ENCODE results near the gene FARS2. TPM values are rescaled to one million over a fixed set of nuclear protein-coding genes. Genes with fewer than 3 reads are reported as not detected.

Gene FARS2
- total and polyA plus RNA-seq, 4 donors, result 6.3 to 14.2 (median 10.5) TPM

DNA sequence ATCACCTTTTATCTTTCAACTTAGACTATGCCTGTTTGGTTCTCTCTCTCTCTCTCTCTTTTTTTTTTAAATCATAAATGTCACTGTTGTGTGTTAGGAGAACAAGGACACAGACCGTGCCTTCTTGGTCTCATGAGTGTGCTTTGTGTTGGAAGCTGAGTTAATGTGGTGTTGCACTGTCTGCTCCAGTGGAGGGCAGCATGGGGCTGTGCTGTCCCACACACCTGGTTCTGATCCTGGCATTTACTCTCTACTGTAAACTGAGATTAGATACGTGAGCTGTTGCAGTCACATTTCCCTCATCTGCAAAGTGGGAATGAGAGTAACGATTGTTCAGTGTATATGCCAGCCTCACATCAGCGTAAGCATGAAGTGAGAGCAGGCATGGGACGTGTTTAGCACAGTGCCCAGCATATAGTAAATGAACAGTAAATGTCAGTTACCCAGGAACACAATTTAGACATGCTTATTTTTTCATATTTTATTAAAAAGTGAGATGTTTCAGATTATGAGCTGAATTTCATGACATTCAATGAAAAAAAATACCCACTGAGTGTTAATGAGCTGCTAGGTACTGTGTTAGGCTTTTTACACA, 161.1 kb downstream of the FARS2 start:
- DNase-seq (no peak), ATAC-seq (ENCODE audit: low FRiP score) (no peak)
- intact Hi-C loops (cut with DNase I), result no loop called here
- Histone ChIP-seq H3K27ac (ENCODE audit: low read depth in 1 of 2, low read length in 2 of 2) (no peak overlapping the region), H3K27me3 (ENCODE audit: control insufficient read depth in 1 of 2, insufficient read depth in 2 of 2, low read length in 1 of 2) (no peaks in the 10 kb centered on the region), H3K4me1 (ENCODE audit: control insufficient read depth in 1 of 2, insufficient read depth in 2 of 2, low read length in 2 of 2) (no peaks in the 10 kb centered on the region), H3K36me3 (ENCODE audit: control insufficient read depth in 1 of 2, insufficient read depth in 2 of 2, low read length in 1 of 2) (no peaks in the 10 kb centered on the region), H3K9me3 (ENCODE audit: control insufficient read depth, low read length) (no peaks in the 10 kb centered on the region), H3K4me3 (ENCODE audit: low read length in 2 of 2) (no peak overlapping the region)
- 84 to 87% methylated on average over 5 of the region's 5 CpGs for WGBS, 2 donors

DNA sequence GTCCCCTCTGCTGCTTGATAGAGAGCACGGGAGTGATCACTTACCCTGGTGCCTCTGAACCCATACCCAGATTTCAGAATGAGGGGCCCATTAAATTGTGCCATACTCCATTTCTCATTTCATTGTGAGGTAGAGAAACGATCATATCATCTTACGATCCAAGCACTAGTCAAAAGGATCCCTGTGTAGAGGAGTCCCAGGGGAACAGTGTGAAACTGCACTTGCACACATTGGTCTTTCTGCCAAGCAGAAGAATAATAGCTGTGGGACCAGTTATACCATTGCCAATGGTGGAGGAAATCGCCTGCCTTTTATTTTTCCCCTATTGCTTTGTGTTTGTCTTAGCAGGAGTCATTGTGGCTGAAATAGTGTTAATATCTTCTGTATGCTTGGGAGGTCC, 161.9 kb downstream of the FARS2 start:
- 63 to 76% methylated on average over 4 of the region's 4 CpGs for WGBS, 2 donors
- H3K36me3 ChIP-seq (ENCODE audit: control insufficient read depth in 1 of 2, insufficient read depth in 2 of 2, low read length in 1 of 2), result no peaks in the 10 kb centered on the region
- H3K27me3 ChIP-seq (ENCODE audit: control insufficient read depth in 1 of 2, insufficient read depth in 2 of 2, low read length in 1 of 2), result no peaks in the 10 kb centered on the region
- no peak overlapping the region for H3K4me3 ChIP-seq (ENCODE audit: low read length in 2 of 2)
- DNase-seq, result no peak
- no peaks in the 10 kb centered on the region for H3K9me3 ChIP-seq (ENCODE audit: control insufficient read depth, low read length)
- intact Hi-C loops (cut with DNase I), result no loop called here
- no peaks in the 10 kb centered on the region for H3K4me1 ChIP-seq (ENCODE audit: control insufficient read depth in 1 of 2, insufficient read depth in 2 of 2, low read length in 2 of 2)
- ATAC-seq (ENCODE audit: low FRiP score), result no peak
- H3K27ac ChIP-seq (ENCODE audit: low read depth in 1 of 2, low read length in 2 of 2), result no peak overlapping the region

GRCh38 chr6:5424726-5425125, 163.4 kb downstream of the FARS2 start:
- no peak overlapping the region for H3K27ac ChIP-seq (ENCODE audit: low read depth in 1 of 2, low read length in 2 of 2)
- DNase-seq, result no peak
- 97 to 98% methylated on average over 6 of the region's 6 CpGs for WGBS, 2 donors
- H3K4me3 ChIP-seq (ENCODE audit: low read length in 2 of 2), result no peak overlapping the region
- intact Hi-C loops (cut with DNase I), result no loop called here
- H3K27me3 ChIP-seq (ENCODE audit: control insufficient read depth in 1 of 2, insufficient read depth in 2 of 2, low read length in 1 of 2), result no peaks in the 10 kb centered on the region
- H3K9me3 ChIP-seq (ENCODE audit: control insufficient read depth, low read length), result no peaks in the 10 kb centered on the region
- H3K36me3 ChIP-seq (ENCODE audit: control insufficient read depth in 1 of 2, insufficient read depth in 2 of 2, low read length in 1 of 2), result no peaks in the 10 kb centered on the region
- no peaks in the 10 kb centered on the region for H3K4me1 ChIP-seq (ENCODE audit: control insufficient read depth in 1 of 2, insufficient read depth in 2 of 2, low read length in 2 of 2)
- no peak for ATAC-seq (ENCODE audit: low FRiP score)

- H3K27me3 ChIP-seq (ENCODE audit: control insufficient read depth in 1 of 2, insufficient read depth in 2 of 2, low read length in 1 of 2), result no peaks in the 10 kb centered on the region
- WGBS, 2 donors, result 78 to 89% methylated on average over 7 of the region's 7 CpGs
- no peak overlapping the region for H3K4me3 ChIP-seq (ENCODE audit: low read length in 2 of 2)
- no peak for DNase-seq
- H3K36me3 ChIP-seq (ENCODE audit: control insufficient read depth in 1 of 2, insufficient read depth in 2 of 2, low read length in 1 of 2), result no peaks in the 10 kb centered on the region
- no peak for ATAC-seq (ENCODE audit: low FRiP score)
- H3K4me1 ChIP-seq (ENCODE audit: control insufficient read depth in 1 of 2, insufficient read depth in 2 of 2, low read length in 2 of 2), result no peaks in the 10 kb centered on the region
- H3K27ac ChIP-seq (ENCODE audit: low read depth in 1 of 2, low read length in 2 of 2), result no peak overlapping the region
- no peaks in the 10 kb centered on the region for H3K9me3 ChIP-seq (ENCODE audit: control insufficient read depth, low read length)
- intact Hi-C loops (cut with DNase I), result no loop called here
These were observed 164.0 kb downstream of the FARS2 start for GRCh38 chr6:5425267-5425666.

- H3K4me3 ChIP-seq (ENCODE audit: low read length in 2 of 2), result no peak overlapping the region
- H3K36me3 ChIP-seq (ENCODE audit: control insufficient read depth in 1 of 2, insufficient read depth in 2 of 2, low read length in 1 of 2), result no peaks in the 10 kb centered on the region
- no peaks in the 10 kb centered on the region for H3K9me3 ChIP-seq (ENCODE audit: control insufficient read depth, low read length)
- intact Hi-C loops (cut with DNase I), result no loop called here
- no peaks in the 10 kb centered on the region for H3K4me1 ChIP-seq (ENCODE audit: control insufficient read depth in 1 of 2, insufficient read depth in 2 of 2, low read length in 2 of 2)
- no peaks in the 10 kb centered on the region for H3K27me3 ChIP-seq (ENCODE audit: control insufficient read depth in 1 of 2, insufficient read depth in 2 of 2, low read length in 1 of 2)
- 71 to 94% methylated on average over 4 of the region's 4 CpGs for WGBS, 2 donors
- no peak for ATAC-seq (ENCODE audit: low FRiP score)
- DNase-seq, result no peak
- H3K27ac ChIP-seq (ENCODE audit: low read depth in 1 of 2, low read length in 2 of 2), result no peak overlapping the region
These were observed 164.5 kb downstream of the FARS2 start for GRCh38 chr6:5425797-5426196.

GRCh38 chr6:5427586-5427985, 166.3 kb downstream of the FARS2 start:
- Histone ChIP-seq H3K27ac (ENCODE audit: low read depth in 1 of 2, low read length in 2 of 2) (no peak overlapping the region), H3K27me3 (ENCODE audit: control insufficient read depth in 1 of 2, insufficient read depth in 2 of 2, low read length in 1 of 2) (no peaks in the 10 kb centered on the region), H3K4me3 (ENCODE audit: low read length in 2 of 2) (no peak overlapping the region), H3K4me1 (ENCODE audit: control insufficient read depth in 1 of 2, insufficient read depth in 2 of 2, low read length in 2 of 2) (no peaks in the 10 kb centered on the region), H3K36me3 (ENCODE audit: control insufficient read depth in 1 of 2, insufficient read depth in 2 of 2, low read length in 1 of 2) (no peaks in the 10 kb centered on the region), H3K9me3 (ENCODE audit: control insufficient read depth, low read length) (no peaks in the 10 kb centered on the region)
- DNase-seq (no peak), ATAC-seq (ENCODE audit: low FRiP score) (no peak)
- 75 to 79% methylated on average over 5 of the region's 5 CpGs for whole genome bisulfite sequencing, 2 donors
- intact Hi-C loops (cut with DNase I), result no loop called here

- 97% methylated on average over 1 of the region's 1 CpG for WGBS, 2 donors
- Histone ChIP-seq H3K27ac (ENCODE audit: low read depth in 1 of 2, low read length in 2 of 2) (no peak overlapping the region), H3K4me1 (ENCODE audit: control insufficient read depth in 1 of 2, insufficient read depth in 2 of 2, low read length in 2 of 2) (peaks cover 0 to 2% of the 10 kb centered on the region in 2 donors), H3K4me3 (ENCODE audit: low read length in 2 of 2) (no peak overlapping the region), H3K27me3 (ENCODE audit: control insufficient read depth in 1 of 2, insufficient read depth in 2 of 2, low read length in 1 of 2) (no peaks in the 10 kb centered on the region), H3K9me3 (ENCODE audit: control insufficient read depth, low read length) (no peaks in the 10 kb centered on the region), H3K36me3 (ENCODE audit: control insufficient read depth in 1 of 2, insufficient read depth in 2 of 2, low read length in 1 of 2) (no peaks in the 10 kb centered on the region)
- no peak for DNase-seq
- ATAC-seq (ENCODE audit: low FRiP score), result no peak
- intact Hi-C loops (cut with DNase I), result no loop called here
These were observed 172.0 kb downstream of the FARS2 start for GRCh38 chr6:5433324-5433723.

DNA sequence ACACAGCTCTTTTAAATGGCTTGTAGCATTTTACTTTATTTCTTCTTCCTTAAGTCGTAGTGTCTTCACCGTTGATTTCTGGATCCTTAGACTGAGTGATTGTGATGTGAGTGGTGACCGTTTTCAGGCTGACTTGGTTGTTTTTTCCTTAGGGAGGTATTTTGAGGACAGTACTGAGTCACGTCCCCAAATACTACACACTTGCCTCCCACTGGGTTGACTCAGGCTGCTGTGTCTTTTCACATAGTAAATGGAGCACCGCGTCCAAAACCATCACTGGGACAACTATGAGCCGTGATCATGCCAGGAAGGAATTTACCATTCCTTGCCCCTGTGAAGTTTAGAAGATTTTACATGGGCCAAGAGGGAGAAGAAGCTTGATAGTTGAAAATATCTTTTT, 174.1 kb downstream of the FARS2 start:
- no peaks in the 10 kb centered on the region for H3K27me3 ChIP-seq (ENCODE audit: control insufficient read depth in 1 of 2, insufficient read depth in 2 of 2, low read length in 1 of 2)
- WGBS, 2 donors, result 15 to 28% methylated on average over 7 of the region's 7 CpGs
- DNase-seq (no peak), ATAC-seq (ENCODE audit: low FRiP score) (no peak)
- H3K9me3 ChIP-seq (ENCODE audit: control insufficient read depth, low read length), result no peaks in the 10 kb centered on the region
- intact Hi-C loops (cut with DNase I), result no loop called here
- H3K4me3 ChIP-seq (ENCODE audit: low read length in 2 of 2), result no peak overlapping the region
- no peaks in the 10 kb centered on the region for H3K36me3 ChIP-seq (ENCODE audit: control insufficient read depth in 1 of 2, insufficient read depth in 2 of 2, low read length in 1 of 2)
- peaks cover 0 to 2% of the 10 kb centered on the region in 2 donors for H3K4me1 ChIP-seq (ENCODE audit: control insufficient read depth in 1 of 2, insufficient read depth in 2 of 2, low read length in 2 of 2)
- H3K27ac ChIP-seq (ENCODE audit: low read depth in 1 of 2, low read length in 2 of 2), result no peak overlapping the region

DNA sequence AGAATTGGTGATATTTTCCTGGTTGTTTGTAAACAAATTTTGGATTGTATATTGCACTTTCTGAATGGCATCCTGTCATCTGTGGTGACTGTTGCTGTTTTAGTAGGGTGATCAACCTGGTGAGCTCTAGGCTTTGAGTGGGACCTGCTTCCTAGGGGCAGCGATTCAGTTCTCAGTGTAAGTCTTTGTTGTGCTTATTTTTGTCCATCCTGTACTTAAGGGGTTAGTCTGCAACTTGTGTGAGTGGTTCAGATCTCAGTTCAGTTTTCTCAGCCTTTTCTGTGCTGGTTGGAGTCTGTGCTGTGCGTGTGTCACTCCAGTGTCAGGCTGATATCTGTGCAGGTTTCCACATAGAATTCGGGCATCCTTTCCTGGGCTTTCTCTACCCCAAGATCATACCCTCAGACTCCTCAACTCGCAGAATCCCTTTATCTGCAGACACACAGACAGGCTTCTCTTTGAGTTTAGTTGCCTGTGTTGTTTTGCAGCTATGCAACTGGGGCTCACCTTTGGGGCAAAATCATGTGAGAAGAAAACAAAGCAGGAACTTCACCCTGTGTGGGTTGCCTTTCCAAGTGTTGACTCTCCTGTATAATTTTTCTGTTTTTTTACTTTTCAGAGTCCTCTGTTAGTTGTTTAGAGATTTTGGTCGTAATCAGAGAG, 177.7 kb downstream of the FARS2 start:
- intact Hi-C loops (cut with DNase I), result no loop called here
- 73 to 80% methylated on average over 5 of the region's 5 CpGs for WGBS, 2 donors

More for the DNA sequence above, 177.7 kb downstream of the FARS2 start:
- H3K4me3 ChIP-seq (ENCODE audit: low read length in 2 of 2), result no peak overlapping the region
- H3K27me3 ChIP-seq (ENCODE audit: control insufficient read depth in 1 of 2, insufficient read depth in 2 of 2, low read length in 1 of 2), result no peaks in the 10 kb centered on the region
- H3K27ac ChIP-seq (ENCODE audit: low read depth in 1 of 2, low read length in 2 of 2), result no peak overlapping the region
- no peak for DNase-seq
- H3K36me3 ChIP-seq (ENCODE audit: control insufficient read depth in 1 of 2, insufficient read depth in 2 of 2, low read length in 1 of 2), result no peaks in the 10 kb centered on the region
- peaks cover 0 to 2% of the 10 kb centered on the region in 2 donors for H3K4me1 ChIP-seq (ENCODE audit: control insufficient read depth in 1 of 2, insufficient read depth in 2 of 2, low read length in 2 of 2)
- no peaks in the 10 kb centered on the region for H3K9me3 ChIP-seq (ENCODE audit: control insufficient read depth, low read length)
- ATAC-seq (ENCODE audit: low FRiP score), result no peak
